Transverse colon (tissue), 4 donors: ENCODE data around the gene BCL2L13.

Experiments
- EP300 ChIP-seq: sonication (generic); formaldehyde crosslinking; IDR thresholded peaks from one replicate; pipeline ENCODE4 v1.6.1; 2017; ENCODE audit warnings: antibody characterized with exemption, low read depth
- POLR2A ChIP-seq: fragments of 450-650 bp; IDR thresholded peaks from one replicate; pipeline ENCODE4 v1.6.1; 2016; ENCODE audit warnings: antibody characterized with exemption, mild to moderate bottlenecking, moderate library complexity
- POLR2AphosphoS5 ChIP-seq, 3 donors: sonication (generic); formaldehyde crosslinking; IDR thresholded peaks; one replicate each; pipeline ENCODE4 v1.6.1; 2016; ENCODE audit warnings: antibody characterized with exemption in 3 of 3
- TF ChIP-seq, protein P1 (sequence below), 5 experiments: fragments of 200-600 bp in 3 of 5; fragments of 450-650 bp in 2 of 5; sonication (generic) in 3 of 5; IDR thresholded peaks; 1 replicate in 2 of 5; 2 replicates in 3 of 5; pipeline ENCODE4 v1.5.1; 2016 to 2017; ENCODE audit warnings: antibody characterized with exemption in 5 of 5, inconsistent platforms in 3 of 5, mild to moderate bottlenecking in 2 of 5, moderate library complexity in 1 of 5

DNA sequence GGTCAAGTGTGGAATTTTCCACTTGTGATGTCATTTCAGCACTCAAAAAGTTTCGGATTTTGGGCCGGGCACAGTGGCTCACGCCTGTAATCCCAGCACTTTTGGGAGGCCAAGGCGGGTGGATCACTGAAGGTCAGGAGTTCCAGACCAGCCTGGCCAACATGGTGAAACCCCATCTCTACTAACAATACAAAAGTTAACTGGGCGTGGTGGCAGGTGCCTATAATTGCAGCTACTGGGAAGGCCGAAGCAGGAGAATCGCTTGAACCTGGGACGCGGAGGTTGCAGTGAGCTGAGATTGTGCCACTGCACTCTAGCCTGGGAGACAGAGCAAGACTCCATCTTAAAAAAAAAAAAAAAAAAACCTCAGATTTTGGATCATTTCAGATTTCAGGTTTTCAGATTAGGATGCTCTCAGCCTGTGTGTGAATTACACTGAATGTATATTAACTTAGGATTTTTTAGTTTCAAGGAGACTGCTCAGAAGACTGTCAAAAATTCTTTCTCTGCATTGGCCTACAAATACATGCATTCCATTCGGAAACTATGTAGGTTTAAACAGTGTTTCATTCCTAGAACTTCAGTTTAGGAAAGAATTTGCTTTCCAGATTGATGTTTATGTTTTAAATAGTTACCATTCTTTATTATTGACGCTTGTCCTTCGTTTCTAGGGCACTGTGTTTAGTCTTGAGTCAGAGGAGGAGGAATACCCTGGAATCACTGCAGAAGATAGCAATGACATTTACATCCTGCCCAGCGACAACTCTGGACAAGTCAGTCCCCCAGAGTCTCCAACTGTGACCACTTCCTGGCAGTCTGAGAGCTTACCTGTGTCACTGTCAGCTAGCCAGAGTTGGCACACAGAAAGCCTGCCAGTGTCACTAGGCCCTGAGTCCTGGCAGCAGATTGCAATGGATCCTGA is 87.7 kb downstream of the BCL2L13 start:
- no peak for TF ChIP-seq POLR2A
- TF ChIP-seq, protein P1, sequence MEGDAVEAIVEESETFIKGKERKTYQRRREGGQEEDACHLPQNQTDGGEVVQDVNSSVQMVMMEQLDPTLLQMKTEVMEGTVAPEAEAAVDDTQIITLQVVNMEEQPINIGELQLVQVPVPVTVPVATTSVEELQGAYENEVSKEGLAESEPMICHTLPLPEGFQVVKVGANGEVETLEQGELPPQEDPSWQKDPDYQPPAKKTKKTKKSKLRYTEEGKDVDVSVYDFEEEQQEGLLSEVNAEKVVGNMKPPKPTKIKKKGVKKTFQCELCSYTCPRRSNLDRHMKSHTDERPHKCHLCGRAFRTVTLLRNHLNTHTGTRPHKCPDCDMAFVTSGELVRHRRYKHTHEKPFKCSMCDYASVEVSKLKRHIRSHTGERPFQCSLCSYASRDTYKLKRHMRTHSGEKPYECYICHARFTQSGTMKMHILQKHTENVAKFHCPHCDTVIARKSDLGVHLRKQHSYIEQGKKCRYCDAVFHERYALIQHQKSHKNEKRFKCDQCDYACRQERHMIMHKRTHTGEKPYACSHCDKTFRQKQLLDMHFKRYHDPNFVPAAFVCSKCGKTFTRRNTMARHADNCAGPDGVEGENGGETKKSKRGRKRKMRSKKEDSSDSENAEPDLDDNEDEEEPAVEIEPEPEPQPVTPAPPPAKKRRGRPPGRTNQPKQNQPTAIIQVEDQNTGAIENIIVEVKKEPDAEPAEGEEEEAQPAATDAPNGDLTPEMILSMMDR (IDR thresholded peaks at IDR 0.05) = no peak
- TF ChIP-seq POLR2AphosphoS5 (IDR thresholded peaks at IDR 0.05) = no peak
- no peak for TF ChIP-seq EP300
